Testis (tissue), 3 donors: ENCODE results near the gene PPP2R2C. TPM values are rescaled to one million over a fixed set of nuclear protein-coding genes. Genes with fewer than 3 reads are reported as not detected.

Experiments
- DNase-seq: peaks from one replicate; pipeline ENCODE4 v3.0.0-alpha.2; 2019
- H3K27ac ChIP-seq, 2 donors: fragments of 200-600 bp; sonication (generic); one replicate each; pipeline ENCODE4 v1.5.1; 2019
- H3K27me3 ChIP-seq: fragments of 200-600 bp; sonication (generic); one replicate; pipeline ENCODE4 v1.5.1; 2019
- H3K36me3 ChIP-seq: fragments of 200-600 bp; sonication (generic); one replicate; pipeline ENCODE4 v1.5.1; 2017; ENCODE audit warnings: low read depth; ENCODE audit errors: missing control alignments
- H3K4me1 ChIP-seq: fragments of 200-600 bp; sonication (generic); one replicate; pipeline ENCODE4 v1.5.1; 2019
- H3K4me3 ChIP-seq, 2 donors: fragments of 200-600 bp; sonication (generic); one replicate each; pipeline ENCODE4 v1.5.1; 2017 to 2019
- H3K9me3 ChIP-seq: fragments of 200-600 bp; sonication (generic); one replicate; pipeline ENCODE4 v1.5.1; 2017
- CTCF ChIP-seq, 3 experiments: fragments of 450-650 bp in 2 of 3; fragments of 200-600 bp in 1 of 3; sonication (generic) in 1 of 3; IDR thresholded peaks; one replicate each; pipeline ENCODE4 v1.5.1; 2016 to 2019; ENCODE audit warnings: antibody characterized with exemption in 3 of 3, mild to moderate bottlenecking in 2 of 3, moderate library complexity in 1 of 3
- POLR2A ChIP-seq: fragments of 450-650 bp; IDR thresholded peaks from one replicate; pipeline ENCODE4 v1.6.1; 2017; ENCODE audit warnings: antibody characterized with exemption, mild to moderate bottlenecking, moderate library complexity
- WGBS, 2 donors: methylation state at CpG; one replicate each; pipeline ENCODE4 v1.1.5; 2018; 5-methylcytosine and 5-hydroxymethylcytosine counted together
- intact Hi-C: fragments of 100-400 bp; cut with DNase I; formaldehyde crosslinking; loops from one replicate; pipeline ENCODE4 v1.15.1; 2023; ENCODE audit warnings: low total_unique reads
- polyA plus RNA-seq: library from polyadenylated mRNA; stranded (reverse); fragments of 350-450 nt; fragmentation: Illumina TruSeq; extraction: RNeasy Lipid Tissue Mini Kit (QIAGEN cat#74804); gene quantifications from one replicate; pipeline ENCODE4 v1.2.3, GENCODE V29; 2014; ENCODE audit warnings: low read depth, low replicate concordance; ENCODE audit not compliant: insufficient read depth
- total RNA-seq, 2 donors: library from RNA; depleted of rRNA; stranded (reverse); fragments of >200 nt; gene quantifications; one replicate each; pipeline ENCODE4 v1.2.3, GENCODE V29; 2016

The PPP2R2C gene
- total and polyA plus RNA-seq, 3 donors from 2014 or later, result 7.9 to 20.4 (median 13.1) TPM

- no peak overlapping the region for H3K4me3 ChIP-seq
- DNase-seq, result no peak
- H3K27me3 ChIP-seq, result no peaks in the 10 kb centered on the region
- TF ChIP-seq CTCF (IDR thresholded peaks at IDR 0.05), result no peak
- no peak for TF ChIP-seq POLR2A
- H3K36me3 ChIP-seq, result no peaks in the 10 kb centered on the region
- H3K27ac ChIP-seq, result no peak overlapping the region
- no peaks in the 10 kb centered on the region for H3K9me3 ChIP-seq
- intact Hi-C loops, result no loop called here
- WGBS, 2 donors, result 79 to 89% methylated on average over 13 to 19 of the region's 19 CpGs
- H3K4me1 ChIP-seq, result peaks cover 7% of the 10 kb centered on the region
These were observed 83.1 kb downstream of the PPP2R2C start for GRCh38 chr4:6389142-6389825.

DNA sequence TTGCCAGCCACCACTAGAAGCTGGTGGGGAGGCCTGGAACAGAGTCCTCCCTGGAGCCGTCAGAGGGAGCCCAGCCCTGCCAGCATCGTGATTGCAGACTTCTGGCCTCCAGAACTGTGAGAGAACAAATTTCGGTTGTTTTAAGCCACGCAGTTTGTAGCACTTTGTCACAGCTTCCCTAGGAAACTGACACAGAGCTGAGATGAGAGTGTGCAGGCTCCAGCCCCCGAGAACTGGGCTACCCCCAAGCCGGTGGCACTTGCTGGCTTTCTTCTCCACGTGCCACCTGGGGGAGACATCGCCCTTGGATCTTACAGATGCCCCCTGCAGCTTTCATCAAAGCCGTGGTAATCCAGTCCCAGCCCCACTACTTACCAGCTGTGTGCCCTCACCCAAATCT, 83.7 kb downstream of the PPP2R2C start:
- H3K27ac ChIP-seq, result no peak overlapping the region
- TF ChIP-seq POLR2A (no peak), CTCF (IDR thresholded peaks at IDR 0.05) (no peak)
- peaks cover 4% of the 10 kb centered on the region for H3K4me1 ChIP-seq
- no peaks in the 10 kb centered on the region for H3K27me3 ChIP-seq
- intact Hi-C loops, result no loop called here
- no peaks in the 10 kb centered on the region for H3K9me3 ChIP-seq
- DNase-seq, result no peak
- H3K4me3 ChIP-seq, result no peak overlapping the region
- no peaks in the 10 kb centered on the region for H3K36me3 ChIP-seq
- 86 to 88% methylated on average over 4 to 9 of the region's 9 CpGs for WGBS, 2 donors

DNA sequence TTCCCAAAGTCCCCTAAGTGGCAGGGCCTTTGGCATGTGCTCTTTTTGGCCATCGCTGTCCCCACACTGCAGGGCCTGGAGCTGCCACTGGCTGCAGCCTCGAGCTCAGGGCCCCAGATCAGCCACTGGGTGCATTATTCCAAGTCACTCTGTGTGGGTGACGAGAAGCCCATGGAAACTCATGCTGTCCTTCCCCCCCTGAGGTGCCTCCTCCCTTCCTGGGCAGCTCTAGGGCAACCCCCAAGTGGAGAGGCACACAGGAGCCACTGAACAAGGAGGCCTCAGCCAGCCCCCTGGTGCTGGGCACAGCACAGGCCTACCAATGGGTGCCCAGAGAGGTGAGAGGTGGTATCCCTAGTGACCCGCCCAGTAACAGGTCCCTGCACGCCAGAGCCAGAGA, 84.5 kb downstream of the PPP2R2C start:
- no peak overlapping the region for H3K4me3 ChIP-seq
- H3K4me1 ChIP-seq, result no peaks in the 10 kb centered on the region
- 91 to 98% methylated on average over 5 of the region's 5 CpGs for WGBS, 2 donors
- H3K36me3 ChIP-seq, result no peaks in the 10 kb centered on the region
- no peaks in the 10 kb centered on the region for H3K27me3 ChIP-seq
- no peak for DNase-seq
- TF ChIP-seq POLR2A (no peak), CTCF (IDR thresholded peaks at IDR 0.05) (no peak)
- intact Hi-C loops, result no loop called here
- H3K27ac ChIP-seq, result no peak overlapping the region
- no peaks in the 10 kb centered on the region for H3K9me3 ChIP-seq

GRCh38 chr4:6386091-6386490, 86.3 kb downstream of the PPP2R2C start:
- H3K4me3 ChIP-seq, result no peak overlapping the region
- H3K9me3 ChIP-seq, result no peaks in the 10 kb centered on the region
- intact Hi-C loops, result no loop called here
- no peaks in the 10 kb centered on the region for H3K27me3 ChIP-seq
- 57% methylated on average over 6 to 7 of the region's 7 CpGs for WGBS, 2 donors
- no peaks in the 10 kb centered on the region for H3K4me1 ChIP-seq
- TF ChIP-seq POLR2A, result no peak
- TF ChIP-seq CTCF (IDR thresholded peaks at IDR 0.05), result no peak
- H3K36me3 ChIP-seq, result no peaks in the 10 kb centered on the region
- no peak overlapping the region for H3K27ac ChIP-seq
- DNase-seq, result peak; percentile 33

GRCh38 chr4:6385288-6385687, 87.1 kb downstream of the PPP2R2C start:
- intact Hi-C loops, result no loop called here
- no peak for TF ChIP-seq CTCF (IDR thresholded peaks at IDR 0.05)
- no peak for TF ChIP-seq POLR2A
- Histone ChIP-seq H3K27me3 (no peaks in the 10 kb centered on the region), H3K4me3 (no peak overlapping the region), H3K27ac (no peak overlapping the region), H3K4me1 (no peaks in the 10 kb centered on the region), H3K9me3 (no peaks in the 10 kb centered on the region), H3K36me3 (no peaks in the 10 kb centered on the region)
- 96% methylated on average over 2 of the region's 2 CpGs for WGBS, 2 donors
- DNase-seq, result no peak
